ENCODE measurements around the gene ILF3. TPM values are rescaled to one million over a fixed set of nuclear protein-coding genes. Genes with fewer than 3 reads are reported as not detected.

The ILF3 gene
- polyA plus RNA-seq = 106 TPM

GRCh38 chr19:10653732-10654609 lies at the start of gene ILF3:
ILF3 (plus strand) TSS chr19:10654346; CDS start chr19:10670606, 16,260 bp downstream.
- Mint-ChIP-seq H3K9me3 (no peaks in the 10 kb centered on the region), H3K4me3 (peak within 1 kb of the TSS; percentile 85 to 98 (median 96)), H3K27ac (peak within 1 kb of the TSS; percentile 96 to 99 (median 97)), H3K36me3 (peaks cover 6% of the 10 kb centered on the region), H3K4me1 (peaks cover 33 to 37% (median 36%) of the 10 kb centered on the region in 3 donors), H3K27me3 (peaks cover 2% of the 10 kb centered on the region)

- Mint-ChIP-seq H3K36me3 (peaks cover 2% of the 10 kb centered on the region), H3K27me3 (no peaks in the 10 kb centered on the region), H3K9me3 (no peaks in the 10 kb centered on the region), H3K4me3 (peak overlapping the region; percentile 87 to 97 (median 96)), H3K27ac (peak overlapping the region; percentile 96 to 99 (median 99)), H3K4me1 (peaks cover 16 to 21% (median 20%) of the 10 kb centered on the region in 3 donors)
These were observed 49.6 kb upstream of the ILF3 start for GRCh38 chr19:10604460-10604980.

- H3K9me3 Mint-ChIP-seq = no peaks in the 10 kb centered on the region
- H3K4me3 Mint-ChIP-seq = peak overlapping the region in 1 of 4 donors; percentile 54
- peaks cover 2% of the 10 kb centered on the region for H3K36me3 Mint-ChIP-seq
- peak overlapping the region in 2 of 3 donors; percentile 53 to 78 for H3K27ac Mint-ChIP-seq
- peaks cover 13 to 27% (median 19%) of the 10 kb centered on the region in 3 donors for H3K4me1 Mint-ChIP-seq
- H3K27me3 Mint-ChIP-seq = no peaks in the 10 kb centered on the region
These were observed 42.2 kb upstream of the ILF3 start for GRCh38 chr19:10611907-10612306.

- no peaks in the 10 kb centered on the region for H3K9me3 Mint-ChIP-seq
- H3K27ac Mint-ChIP-seq = peak overlapping the region in 1 of 3 donors; percentile 78
- H3K27me3 Mint-ChIP-seq = no peaks in the 10 kb centered on the region
- H3K4me3 Mint-ChIP-seq = no peak overlapping the region
- H3K4me1 Mint-ChIP-seq = peaks cover 16 to 30% (median 17%) of the 10 kb centered on the region in 3 donors
- peaks cover 4% of the 10 kb centered on the region for H3K36me3 Mint-ChIP-seq
These were observed 41.5 kb upstream of the ILF3 start for GRCh38 chr19:10612499-10613119.

GRCh38 chr19:10615429-10616023 lies 38.6 kb upstream of the ILF3 start:
- Mint-ChIP-seq H3K36me3 (peaks cover 4% of the 10 kb centered on the region), H3K9me3 (no peaks in the 10 kb centered on the region), H3K4me3 (peak overlapping the region; percentile 43 to 92 (median 76)), H3K27ac (peak overlapping the region; percentile 71 to 98 (median 82)), H3K4me1 (peaks cover 19 to 31% (median 23%) of the 10 kb centered on the region in 3 donors), H3K27me3 (no peaks in the 10 kb centered on the region)

GRCh38 chr19:10617409-10618121 lies 36.6 kb upstream of the ILF3 start:
- peaks cover 25 to 40% (median 35%) of the 10 kb centered on the region in 3 donors for H3K4me1 Mint-ChIP-seq
- H3K27me3 Mint-ChIP-seq = no peaks in the 10 kb centered on the region
- peak overlapping the region in 2 of 3 donors; percentile 79 to 80 for H3K27ac Mint-ChIP-seq
- H3K9me3 Mint-ChIP-seq = no peaks in the 10 kb centered on the region
- peak overlapping the region in 1 of 4 donors; percentile 73 for H3K4me3 Mint-ChIP-seq
- H3K36me3 Mint-ChIP-seq = peaks cover 4% of the 10 kb centered on the region

GRCh38 chr19:10618846-10619245 lies 35.3 kb upstream of the ILF3 start:
- H3K27ac Mint-ChIP-seq = no peak overlapping the region
- peaks cover 2% of the 10 kb centered on the region for H3K36me3 Mint-ChIP-seq
- H3K4me1 Mint-ChIP-seq = peaks cover 20 to 34% (median 31%) of the 10 kb centered on the region in 3 donors
- H3K9me3 Mint-ChIP-seq = no peaks in the 10 kb centered on the region
- H3K27me3 Mint-ChIP-seq = no peaks in the 10 kb centered on the region
- H3K4me3 Mint-ChIP-seq = no peak overlapping the region

GRCh38 chr19:10620786-10621185 lies 33.4 kb upstream of the ILF3 start:
- H3K4me3 Mint-ChIP-seq = peak overlapping the region in 1 of 4 donors; percentile 43
- H3K9me3 Mint-ChIP-seq = no peaks in the 10 kb centered on the region
- H3K27me3 Mint-ChIP-seq = no peaks in the 10 kb centered on the region
- peaks cover 23 to 29% (median 27%) of the 10 kb centered on the region in 3 donors for H3K4me1 Mint-ChIP-seq
- H3K36me3 Mint-ChIP-seq = peaks cover 2% of the 10 kb centered on the region
- peak overlapping the region in 2 of 3 donors; percentile 9 to 72 for H3K27ac Mint-ChIP-seq

GRCh38 chr19:10621966-10622365 lies 32.2 kb upstream of the ILF3 start:
- no peaks in the 10 kb centered on the region for H3K9me3 Mint-ChIP-seq
- no peaks in the 10 kb centered on the region for H3K27me3 Mint-ChIP-seq
- H3K4me3 Mint-ChIP-seq = peak overlapping the region in 1 of 4 donors; percentile 60
- H3K27ac Mint-ChIP-seq = peak overlapping the region in 2 of 3 donors; percentile 48 to 53
- H3K36me3 Mint-ChIP-seq = peaks cover 2% of the 10 kb centered on the region
- H3K4me1 Mint-ChIP-seq = peaks cover 20 to 26% (median 22%) of the 10 kb centered on the region in 3 donors

GRCh38 chr19:10624585-10624984 lies 29.6 kb upstream of the ILF3 start:
- H3K4me3 Mint-ChIP-seq = no peak overlapping the region
- H3K27me3 Mint-ChIP-seq = no peaks in the 10 kb centered on the region
- H3K4me1 Mint-ChIP-seq = peaks cover 14 to 18% (median 18%) of the 10 kb centered on the region in 3 donors
- no peaks in the 10 kb centered on the region for H3K9me3 Mint-ChIP-seq
- peak overlapping the region in 2 of 3 donors; percentile 23 to 28 for H3K27ac Mint-ChIP-seq
- H3K36me3 Mint-ChIP-seq = peaks cover 4% of the 10 kb centered on the region

- Mint-ChIP-seq H3K27me3 (no peaks in the 10 kb centered on the region), H3K4me1 (peaks cover 14 to 18% (median 18%) of the 10 kb centered on the region in 3 donors), H3K9me3 (no peaks in the 10 kb centered on the region), H3K36me3 (peaks cover 4% of the 10 kb centered on the region), H3K27ac (peak within 1 kb of the TSS; percentile 23 to 71 (median 28)), H3K4me3 (peak within 1 kb of the TSS in 1 of 4 donors; percentile 23)
These were observed 29.0 kb upstream of the ILF3 start, which contains the start of gene SLC44A2 for GRCh38 chr19:10625003-10625761. SLC44A2 (plus strand) TSS chr19:10625553; CDS start chr19:10625634, 81 bp downstream.

- Mint-ChIP-seq H3K4me3 (no peak overlapping the region), H3K27ac (no peak overlapping the region), H3K36me3 (peaks cover 4% of the 10 kb centered on the region), H3K9me3 (no peaks in the 10 kb centered on the region), H3K27me3 (no peaks in the 10 kb centered on the region), H3K4me1 (peaks cover 11 to 14% (median 13%) of the 10 kb centered on the region in 3 donors)
These were observed 28.4 kb upstream of the ILF3 start for GRCh38 chr19:10625762-10626138.

GRCh38 chr19:10631874-10632273 lies 22.3 kb upstream of the ILF3 start:
- Mint-ChIP-seq H3K27ac (peak overlapping the region in 1 of 3 donors; percentile 62), H3K4me3 (no peak overlapping the region), H3K27me3 (no peaks in the 10 kb centered on the region), H3K36me3 (peaks cover 4% of the 10 kb centered on the region), H3K9me3 (no peaks in the 10 kb centered on the region), H3K4me1 (peaks cover 0 to 5% (median 0%) of the 10 kb centered on the region in 3 donors)

Data from IgD-negative memory B cell (primary cell).